CD4-positive, alpha-beta T cell (primary cell): ENCODE measurements around the gene CNIH4. TPM values are rescaled to one million over a fixed set of nuclear protein-coding genes. Genes with fewer than 3 reads are reported as not detected.

Source experiments
- ATAC-seq: fragments of 200-7000 bp; cut with Tn5 transposase; one replicate; pipeline ENCODE4 v1.10.0; 2022; ENCODE audit warnings: mild to moderate bottlenecking; ENCODE audit not compliant: poor library complexity
- CTCF ChIA-PET: fragments of 350-600 bp; sonication (Branson Sonifier 250); formaldehyde crosslinking; loops from one replicate; lab custom pipeline; 2021; ENCODE audit warnings: antibody characterized with exemption, inconsistent platforms; lab: Charles Lee
- POLR2A ChIA-PET: fragments of 350-600 bp; sonication (Branson Sonifier 250); formaldehyde crosslinking; loops from one replicate; lab custom pipeline; 2021; ENCODE audit warnings: antibody characterized with exemption, inconsistent platforms; lab: Charles Lee
- DNase-seq, 14 experiments: peaks; one replicate each; pipeline ENCODE4 v3.0.0-alpha.2; 2013 to 2020; ENCODE audit warnings: mixed read lengths in 2 of 14
- H3K27ac ChIP-seq, 2 donors: one replicate each; pipeline versions ENCODE4 v1.5.1 to v1.7.0; 2013; ENCODE audit warnings: low read length in 2 of 2, low read depth in 1 of 2, mild to moderate bottlenecking in 1 of 2
- H3K27me3 ChIP-seq, 2 experiments: 1 replicate in 1 of 2; 2 replicates in 1 of 2; pipeline versions ENCODE4 v1.6.1 to v1.7.0; 2013; ENCODE audit warnings: low read length in 2 of 2, control low read depth in 1 of 2, mild to moderate bottlenecking in 1 of 2, moderate library complexity in 1 of 2; ENCODE audit not compliant: insufficient read depth in 2 of 2, control insufficient read depth in 1 of 2
- H3K36me3 ChIP-seq: one replicate; pipeline ENCODE4 v1.6.1; 2013; ENCODE audit warnings: low read length, control low read depth; ENCODE audit not compliant: insufficient read depth
- H3K4me1 ChIP-seq: one replicate; pipeline ENCODE4 v1.6.1; 2013; ENCODE audit warnings: low read length, control low read depth; ENCODE audit not compliant: insufficient read depth
- H3K4me3 ChIP-seq: one replicate; pipeline ENCODE4 v1.5.1; 2013; ENCODE audit warnings: mild to moderate bottlenecking, low read length, moderate library complexity
- H3K9me3 ChIP-seq, 2 experiments: 1 replicate in 1 of 2; 2 replicates in 1 of 2; pipeline versions ENCODE4 v1.6.1 to v1.7.0; 2013; ENCODE audit warnings: low read length in 2 of 2, mild to moderate bottlenecking in 2 of 2, control low read depth in 1 of 2, moderate library complexity in 1 of 2; ENCODE audit not compliant: control insufficient read depth in 1 of 2, insufficient read depth in 1 of 2
- H3K27ac Mint-ChIP-seq: one replicate; pipeline ENCODE4 v1.8.0; 2020; ENCODE audit warnings: mixed read lengths
- H3K27me3 Mint-ChIP-seq: one replicate; pipeline ENCODE4 v1.8.0; 2021; ENCODE audit warnings: mixed read lengths
- H3K36me3 Mint-ChIP-seq: one replicate; pipeline ENCODE4 v1.8.0; 2021; ENCODE audit warnings: low read depth, mixed read lengths
- H3K4me1 Mint-ChIP-seq: one replicate; pipeline ENCODE4 v1.8.0; 2021; ENCODE audit warnings: low read depth, mixed read lengths
- H3K4me3 Mint-ChIP-seq: one replicate; pipeline ENCODE4 v1.8.0; 2020; ENCODE audit warnings: mild to moderate bottlenecking, mixed read lengths
- H3K9me3 Mint-ChIP-seq: one replicate; pipeline ENCODE4 v1.8.0; 2020; ENCODE audit warnings: mixed read lengths
- CTCF ChIP-seq: fragments of 200-600 bp; IDR thresholded peaks from one replicate; pipeline ENCODE4 v1.8.0; 2022; ENCODE audit warnings: antibody characterized with exemption, mild to moderate bottlenecking
- intact Hi-C, 2 experiments: fragments of 100-400 bp; cut with DNase I in 1 of 2; cut with micrococcal nuclease in 1 of 2; formaldehyde crosslinking; loops; one replicate each; pipeline versions ENCODE4 v1.15.1 to v1.9.0; 2023 to 2025; cut with DNase I, micrococcal nuclease
- total RNA-seq, 174 experiments: library from RNA in 2 of 174; stranded (reverse) in 2 of 174; gene quantifications; one replicate each; pipeline ENCODE4 v1.2.3 and lab custom pipeline; 2021 to 2026

The CNIH4 gene
- total RNA-seq, 2 experiments from 2014 or later = 31.2 to 33.6 TPM

GRCh38 chr1:224312025-224312424 is 44.7 kb upstream of the CNIH4 start:
- Histone ChIP-seq H3K27ac (no peak overlapping the region), H3K27me3 (no peaks in the 10 kb centered on the region), H3K4me1 (no peaks in the 10 kb centered on the region), H3K36me3 (peaks cover 68% of the 10 kb centered on the region), H3K9me3 (no peaks in the 10 kb centered on the region), H3K4me3 (no peak overlapping the region)
- ATAC-seq (no peak), DNase-seq (no peak)
- peaks cover 78% of the 10 kb centered on the region for H3K36me3 Mint-ChIP-seq
- POLR2A ChIA-PET = no interaction called here
- intact Hi-C loops = loop anchor here in 1 of 2 experiments (5.0 kb wide), 1 partner anchor 145 kb away; no protein-coding TSS in a partner anchor
- no peaks in the 10 kb centered on the region for H3K27me3 Mint-ChIP-seq
- H3K9me3 Mint-ChIP-seq = no peaks in the 10 kb centered on the region
- H3K4me1 Mint-ChIP-seq = no peaks in the 10 kb centered on the region
- CTCF ChIA-PET = no interaction called here
- no peak overlapping the region for H3K4me3 Mint-ChIP-seq
- TF ChIP-seq CTCF = no peak
- no peak overlapping the region for H3K27ac Mint-ChIP-seq

GRCh38 chr1:224317383-224318045 is 39.2 kb upstream of the CNIH4 start:
- H3K9me3 ChIP-seq = no peaks in the 10 kb centered on the region
- peaks cover 37% of the 10 kb centered on the region for H3K36me3 ChIP-seq
- POLR2A ChIA-PET = interaction anchor here (0.6 kb wide), 1 partner anchor 62 kb away, joined by 3 read pairs; no protein-coding TSS in a partner anchor
- no peak overlapping the region for H3K4me3 ChIP-seq
- H3K27ac ChIP-seq = no peak overlapping the region
- H3K27me3 ChIP-seq = no peaks in the 10 kb centered on the region
- Mint-ChIP-seq H3K27ac (no peak overlapping the region), H3K4me3 (no peak overlapping the region), H3K9me3 (no peaks in the 10 kb centered on the region), H3K4me1 (peaks cover 8% of the 10 kb centered on the region), H3K27me3 (no peaks in the 10 kb centered on the region), H3K36me3 (peaks cover 58% of the 10 kb centered on the region)
- DNase-seq = no peak
- no peak for TF ChIP-seq CTCF
- intact Hi-C loops = no loop called here
- CTCF ChIA-PET = no interaction called here
- no peaks in the 10 kb centered on the region for H3K4me1 ChIP-seq
- no peak for ATAC-seq

- peaks cover 25% of the 10 kb centered on the region for H3K36me3 ChIP-seq
- no peak overlapping the region for H3K27ac ChIP-seq
- Mint-ChIP-seq H3K9me3 (no peaks in the 10 kb centered on the region), H3K4me3 (no peak overlapping the region), H3K36me3 (peaks cover 35% of the 10 kb centered on the region), H3K4me1 (peaks cover 21% of the 10 kb centered on the region), H3K27me3 (no peaks in the 10 kb centered on the region), H3K27ac (no peak overlapping the region)
- H3K4me3 ChIP-seq = no peak overlapping the region
- intact Hi-C loops = no loop called here
- no peaks in the 10 kb centered on the region for H3K9me3 ChIP-seq
- H3K27me3 ChIP-seq = no peaks in the 10 kb centered on the region
- DNase-seq = no peak
- CTCF ChIA-PET = no interaction called here
- POLR2A ChIA-PET = no interaction called here
- TF ChIP-seq CTCF = no peak
- no peak for ATAC-seq
- H3K4me1 ChIP-seq = no peaks in the 10 kb centered on the region
These were observed 35.0 kb upstream of the CNIH4 start for GRCh38 chr1:224321706-224322105.
